ENCODE measurements around the gene STMN3.
"Not testable (repeated sequence)": the region's sequence is repeated elsewhere in the genome, so short reads cannot be mapped to it uniquely, and the experiment has no call there.

The STMN3 gene

DNA sequence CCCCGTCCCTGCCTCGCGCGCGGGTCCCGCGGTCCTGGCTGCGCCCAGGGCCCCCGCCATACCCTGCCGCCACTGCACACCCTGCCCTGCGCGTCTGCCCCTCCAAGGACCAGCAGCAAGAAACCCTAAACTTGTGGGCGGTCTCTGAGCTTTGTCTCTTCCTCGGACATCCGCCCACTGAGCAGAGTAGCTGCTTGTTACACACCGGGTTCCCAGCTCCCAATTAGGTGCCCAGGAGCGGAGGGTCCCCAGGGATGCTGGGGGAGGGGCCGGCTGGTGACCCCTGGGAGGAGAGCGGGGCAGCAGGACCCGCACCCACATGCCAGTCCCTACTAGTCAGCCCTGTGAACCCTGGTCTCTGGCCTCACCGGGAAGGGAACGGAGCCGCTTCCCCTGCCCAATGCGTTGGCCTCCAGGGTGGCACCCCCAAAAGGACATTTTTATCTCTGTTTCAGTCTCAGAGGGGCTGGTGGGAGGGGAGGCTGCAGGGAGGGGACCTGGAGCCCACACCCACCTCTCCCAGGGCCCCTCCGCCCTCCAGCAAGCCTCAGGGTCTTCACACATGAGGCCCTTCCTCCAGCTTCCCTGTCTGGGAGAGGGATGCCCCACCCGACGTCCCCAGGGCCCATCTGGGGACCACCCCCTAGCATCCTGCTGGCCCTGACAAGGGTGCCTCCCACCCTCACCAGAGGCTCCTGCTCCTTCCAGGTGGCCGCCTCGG lies 10.5 kb downstream of the STMN3 start:
- no peaks in the 10 kb centered on the region for H3K27me3 ChIP-seq (ENCODE audit: insufficient read depth, poor library complexity, severe bottlenecking)
- H3K27ac ChIP-seq (replicated peaks), result no peak overlapping the region
- no peak overlapping the region; the same call in 1 of the 2 replicates for H3K4me3 ChIP-seq (replicated peaks; ENCODE audit: insufficient read depth, low read length)
- no peak for DNase-seq (ENCODE audit: low read depth in 1 of 2, low spot score in 1 of 2)
- TF ChIP-seq SPI1 (IDR thresholded peaks at IDR 0.05; ENCODE audit: borderline replicate concordance, low read depth) (no peak), POLR2AphosphoS5 (IDR thresholded peaks at IDR 0.05; ENCODE audit: low read depth) (no peak), GABPA (IDR thresholded peaks at IDR 0.05; ENCODE audit: low read depth) (no peak)
- TF ChIP-seq, protein P1, sequence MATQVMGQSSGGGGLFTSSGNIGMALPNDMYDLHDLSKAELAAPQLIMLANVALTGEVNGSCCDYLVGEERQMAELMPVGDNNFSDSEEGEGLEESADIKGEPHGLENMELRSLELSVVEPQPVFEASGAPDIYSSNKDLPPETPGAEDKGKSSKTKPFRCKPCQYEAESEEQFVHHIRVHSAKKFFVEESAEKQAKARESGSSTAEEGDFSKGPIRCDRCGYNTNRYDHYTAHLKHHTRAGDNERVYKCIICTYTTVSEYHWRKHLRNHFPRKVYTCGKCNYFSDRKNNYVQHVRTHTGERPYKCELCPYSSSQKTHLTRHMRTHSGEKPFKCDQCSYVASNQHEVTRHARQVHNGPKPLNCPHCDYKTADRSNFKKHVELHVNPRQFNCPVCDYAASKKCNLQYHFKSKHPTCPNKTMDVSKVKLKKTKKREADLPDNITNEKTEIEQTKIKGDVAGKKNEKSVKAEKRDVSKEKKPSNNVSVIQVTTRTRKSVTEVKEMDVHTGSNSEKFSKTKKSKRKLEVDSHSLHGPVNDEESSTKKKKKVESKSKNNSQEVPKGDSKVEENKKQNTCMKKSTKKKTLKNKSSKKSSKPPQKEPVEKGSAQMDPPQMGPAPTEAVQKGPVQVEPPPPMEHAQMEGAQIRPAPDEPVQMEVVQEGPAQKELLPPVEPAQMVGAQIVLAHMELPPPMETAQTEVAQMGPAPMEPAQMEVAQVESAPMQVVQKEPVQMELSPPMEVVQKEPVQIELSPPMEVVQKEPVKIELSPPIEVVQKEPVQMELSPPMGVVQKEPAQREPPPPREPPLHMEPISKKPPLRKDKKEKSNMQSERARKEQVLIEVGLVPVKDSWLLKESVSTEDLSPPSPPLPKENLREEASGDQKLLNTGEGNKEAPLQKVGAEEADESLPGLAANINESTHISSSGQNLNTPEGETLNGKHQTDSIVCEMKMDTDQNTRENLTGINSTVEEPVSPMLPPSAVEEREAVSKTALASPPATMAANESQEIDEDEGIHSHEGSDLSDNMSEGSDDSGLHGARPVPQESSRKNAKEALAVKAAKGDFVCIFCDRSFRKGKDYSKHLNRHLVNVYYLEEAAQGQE (IDR thresholded peaks at IDR 0.05; ENCODE audit: insufficient replicate concordance, low read depth), result no peak
- TF ChIP-seq, protein P2, sequence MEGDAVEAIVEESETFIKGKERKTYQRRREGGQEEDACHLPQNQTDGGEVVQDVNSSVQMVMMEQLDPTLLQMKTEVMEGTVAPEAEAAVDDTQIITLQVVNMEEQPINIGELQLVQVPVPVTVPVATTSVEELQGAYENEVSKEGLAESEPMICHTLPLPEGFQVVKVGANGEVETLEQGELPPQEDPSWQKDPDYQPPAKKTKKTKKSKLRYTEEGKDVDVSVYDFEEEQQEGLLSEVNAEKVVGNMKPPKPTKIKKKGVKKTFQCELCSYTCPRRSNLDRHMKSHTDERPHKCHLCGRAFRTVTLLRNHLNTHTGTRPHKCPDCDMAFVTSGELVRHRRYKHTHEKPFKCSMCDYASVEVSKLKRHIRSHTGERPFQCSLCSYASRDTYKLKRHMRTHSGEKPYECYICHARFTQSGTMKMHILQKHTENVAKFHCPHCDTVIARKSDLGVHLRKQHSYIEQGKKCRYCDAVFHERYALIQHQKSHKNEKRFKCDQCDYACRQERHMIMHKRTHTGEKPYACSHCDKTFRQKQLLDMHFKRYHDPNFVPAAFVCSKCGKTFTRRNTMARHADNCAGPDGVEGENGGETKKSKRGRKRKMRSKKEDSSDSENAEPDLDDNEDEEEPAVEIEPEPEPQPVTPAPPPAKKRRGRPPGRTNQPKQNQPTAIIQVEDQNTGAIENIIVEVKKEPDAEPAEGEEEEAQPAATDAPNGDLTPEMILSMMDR (IDR thresholded peaks at IDR 0.05; ENCODE audit: insufficient read depth, low read length), result no peak

DNA sequence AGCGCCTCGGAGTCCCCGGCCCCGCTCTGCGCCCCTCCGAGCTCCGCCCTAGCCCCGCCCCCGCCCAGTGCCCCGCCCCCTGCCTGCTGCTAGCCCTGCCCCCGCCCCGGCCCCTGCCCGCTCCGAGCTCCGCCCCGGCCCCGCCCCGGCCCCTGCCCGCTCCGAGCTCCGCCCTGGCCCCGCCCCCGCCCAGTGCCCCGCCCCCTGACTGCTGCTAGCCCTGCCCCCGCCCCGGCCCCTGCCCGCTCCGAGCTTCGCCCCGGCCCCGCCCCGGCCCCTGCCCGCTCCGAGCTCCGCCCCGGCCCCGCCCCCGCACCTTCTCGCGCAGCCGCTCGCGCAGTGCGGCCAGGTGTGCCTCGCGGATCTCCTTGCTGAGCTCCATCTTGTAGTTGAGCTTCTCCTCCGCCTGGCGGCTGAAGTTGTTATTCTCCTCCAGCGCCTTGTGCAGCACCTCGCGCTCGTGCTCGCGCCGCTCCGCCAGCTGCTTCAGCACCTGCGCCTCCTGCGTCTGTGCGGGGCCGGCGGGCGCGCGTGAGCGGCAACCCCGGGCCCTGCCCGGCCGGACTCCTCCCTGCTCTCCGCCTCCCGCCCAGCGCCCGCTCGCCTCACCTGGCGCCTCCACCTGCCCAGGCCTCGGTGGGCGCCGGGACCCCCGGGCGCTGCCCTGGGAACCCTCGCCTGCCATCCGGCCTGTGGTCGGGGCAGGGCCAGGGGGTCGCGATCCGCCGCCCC lies 11.3 kb downstream of the STMN3 start:
- DNase-seq (ENCODE audit: low read depth in 1 of 2, low spot score in 1 of 2), result peak; percentile 63 to 85
- Histone ChIP-seq H3K27ac (replicated peaks) (peak overlapping the region; percentile 67), H3K4me3 (replicated peaks; ENCODE audit: insufficient read depth, low read length) (peak overlapping the region; percentile 49), H3K27me3 (ENCODE audit: insufficient read depth, poor library complexity, severe bottlenecking) (no peaks in the 10 kb centered on the region)
- TF ChIP-seq SPI1 (IDR thresholded peaks at IDR 0.05; ENCODE audit: borderline replicate concordance, low read depth) (no peak), GABPA (IDR thresholded peaks at IDR 0.05; ENCODE audit: low read depth) (no peak), POLR2AphosphoS5 (IDR thresholded peaks at IDR 0.05; ENCODE audit: low read depth) (no peak)
- TF ChIP-seq, protein P2 (IDR thresholded peaks at IDR 0.05; ENCODE audit: insufficient read depth, low read length), result no peak
- TF ChIP-seq, protein P1 (IDR thresholded peaks at IDR 0.05; ENCODE audit: insufficient replicate concordance, low read depth), result no peak

DNA sequence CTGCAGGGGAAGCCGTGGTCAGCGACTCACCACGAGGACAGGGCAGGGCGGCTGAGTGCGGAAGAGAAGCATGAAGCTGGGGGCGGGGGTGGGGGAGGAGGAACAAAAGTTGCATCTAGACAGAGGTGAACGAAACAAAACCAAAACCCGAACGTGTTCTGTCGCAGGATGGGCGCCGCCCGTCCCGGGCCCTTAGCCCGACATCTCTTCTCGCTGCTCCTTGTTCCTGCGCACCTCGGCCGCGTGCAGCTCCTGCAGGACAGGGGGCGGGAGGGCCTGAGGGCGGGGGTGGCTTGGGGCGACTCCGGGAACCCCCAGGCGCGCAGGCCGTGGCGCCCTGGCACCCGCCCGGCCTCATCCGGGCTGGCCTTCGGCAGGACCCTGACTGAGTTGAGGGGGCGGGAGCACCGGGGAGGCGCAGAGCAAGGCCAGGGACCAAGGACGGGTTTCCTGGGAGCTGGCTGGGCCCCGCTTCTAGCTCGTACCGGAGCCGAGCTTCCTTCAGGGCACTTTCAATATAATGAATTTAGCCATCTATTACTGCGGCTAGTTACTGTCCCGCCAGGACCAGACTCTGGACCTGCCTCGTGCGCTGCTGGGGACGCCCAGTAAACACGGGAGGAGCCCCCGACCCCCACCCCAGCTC lies 12.0 kb downstream of the STMN3 start:
- TF ChIP-seq SPI1 (IDR thresholded peaks at IDR 0.05; ENCODE audit: borderline replicate concordance, low read depth) (no peak), POLR2AphosphoS5 (IDR thresholded peaks at IDR 0.05; ENCODE audit: low read depth) (no peak), GABPA (IDR thresholded peaks at IDR 0.05; ENCODE audit: low read depth) (no peak)
- TF ChIP-seq, protein P2 (IDR thresholded peaks at IDR 0.05; ENCODE audit: insufficient read depth, low read length), result no peak
- TF ChIP-seq, protein P1 (IDR thresholded peaks at IDR 0.05; ENCODE audit: insufficient replicate concordance, low read depth), result no peak
- peak in 1 of 2 experiments; percentile 37 for DNase-seq (ENCODE audit: low read depth in 1 of 2, low spot score in 1 of 2)
- no peaks in the 10 kb centered on the region for H3K27me3 ChIP-seq (ENCODE audit: insufficient read depth, poor library complexity, severe bottlenecking)
- H3K4me3 ChIP-seq (replicated peaks; ENCODE audit: insufficient read depth, low read length), result peak overlapping the region; percentile 49
- peak overlapping the region; percentile 67 for H3K27ac ChIP-seq (replicated peaks)

DNA sequence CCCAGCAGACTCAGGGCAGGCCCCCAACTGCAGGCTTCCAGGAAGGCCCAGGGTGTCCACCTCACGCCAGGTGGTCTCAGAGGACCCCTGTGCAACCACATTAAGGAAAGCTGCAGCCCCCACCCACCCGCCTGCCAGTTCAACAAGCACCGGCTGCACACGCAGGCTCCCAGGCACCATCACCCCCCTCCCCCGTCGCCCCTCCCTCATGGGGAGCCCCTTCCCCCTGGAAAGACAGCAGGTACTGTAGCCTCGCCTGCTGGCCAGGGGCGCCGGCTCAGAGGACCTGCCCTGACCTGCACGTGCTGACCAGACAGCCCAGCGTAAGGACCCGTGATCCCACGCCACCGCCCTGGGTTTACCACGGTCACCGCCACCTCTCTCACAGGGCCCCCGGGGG lies 12.5 kb downstream of the STMN3 start:
- H3K27me3 ChIP-seq (ENCODE audit: insufficient read depth, poor library complexity, severe bottlenecking); DNase-seq (ENCODE audit: low read depth in 1 of 2, low spot score in 1 of 2); H3K4me3 ChIP-seq (replicated peaks; ENCODE audit: insufficient read depth, low read length); H3K27ac ChIP-seq (replicated peaks): not testable (repeated sequence)
